ENCODE data around the gene TNPO3.

TNPO3 gene

GRCh38 chr7:129054438-129055293, at the start of gene TNPO3:
TNPO3 (minus strand) TSS chr7:129055111; CDS start chr7:129054770, 341 bp downstream.
- DNase-seq (ENCODE audit: low read depth in 3 of 3) = peak; percentile 83 to 94 (median 90)

DNA sequence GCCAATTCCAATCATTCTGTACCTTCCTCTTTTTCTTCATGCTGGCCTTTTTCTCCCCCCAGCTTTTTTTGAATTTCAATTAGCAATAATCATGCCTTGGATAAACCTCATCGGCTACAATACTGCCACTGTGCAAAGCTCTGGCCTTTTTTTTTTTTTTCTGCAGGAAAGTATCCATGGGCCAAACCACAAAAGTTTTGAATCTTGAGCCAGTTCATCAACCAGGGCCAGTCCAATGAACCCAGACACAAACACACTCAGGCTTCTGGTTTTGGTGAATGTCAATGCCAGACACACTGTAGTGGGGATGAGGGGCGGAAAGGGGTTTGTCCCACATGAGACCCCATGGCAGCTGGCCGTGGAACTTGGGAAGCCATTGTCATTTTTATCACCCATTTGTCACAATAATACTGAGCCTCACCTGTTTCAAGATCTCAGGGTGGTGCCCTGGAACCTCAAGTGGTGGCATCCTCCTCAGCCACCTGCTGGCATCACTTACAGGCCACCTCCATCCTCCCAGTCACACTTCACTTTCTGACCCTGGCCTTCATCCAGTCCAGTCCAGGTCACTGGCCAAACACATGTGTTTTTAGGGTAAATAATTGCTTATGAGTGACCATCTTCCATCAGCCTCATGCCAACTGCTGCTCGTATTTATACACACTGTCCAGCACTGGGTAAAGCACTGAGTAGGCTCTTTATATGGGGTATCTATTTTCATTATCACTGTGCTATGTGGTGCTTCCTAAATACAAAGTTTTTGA, 48.8 kb upstream of the TNPO3 start:
- no peak for DNase-seq (ENCODE audit: low read depth in 3 of 3)

DNA sequence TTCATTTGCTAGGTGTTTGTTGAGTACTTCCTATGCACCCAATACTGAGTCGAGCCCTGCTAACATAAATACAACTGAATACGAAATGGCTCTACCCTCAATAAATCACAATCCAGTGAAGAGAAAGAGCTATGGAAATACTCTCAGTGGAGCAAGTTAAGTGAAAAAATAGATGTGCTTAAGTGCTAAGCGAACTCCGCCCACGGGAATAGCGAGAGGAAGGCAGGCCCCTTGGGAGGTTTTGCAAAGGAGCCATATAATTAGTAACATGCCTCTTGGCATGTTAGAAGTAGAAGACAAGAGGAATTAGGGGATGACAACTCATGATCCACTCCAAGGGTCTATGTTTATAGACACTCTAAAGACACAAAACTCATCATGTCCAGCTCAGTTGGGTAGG, 46.8 kb upstream of the TNPO3 start:
- no peak for DNase-seq (ENCODE audit: low read depth in 3 of 3)

DNA sequence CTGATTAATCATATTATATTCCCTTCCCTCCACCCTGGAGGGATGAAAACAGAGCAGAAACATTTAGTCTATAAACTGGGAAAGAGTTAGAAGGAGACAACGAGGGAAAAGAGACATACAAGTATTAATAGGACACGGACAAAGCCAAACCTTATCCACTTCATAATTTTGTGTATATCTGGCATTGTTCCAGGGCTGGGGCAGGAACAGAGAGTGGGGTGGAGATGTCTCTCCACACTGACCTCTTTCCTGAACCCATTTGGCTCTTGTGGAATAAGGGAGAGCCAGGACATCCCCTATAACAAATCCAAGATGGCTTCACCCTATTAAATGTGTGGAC, 45.9 kb upstream of the TNPO3 start:
- no peak for DNase-seq (ENCODE audit: low read depth in 3 of 3)

DNA sequence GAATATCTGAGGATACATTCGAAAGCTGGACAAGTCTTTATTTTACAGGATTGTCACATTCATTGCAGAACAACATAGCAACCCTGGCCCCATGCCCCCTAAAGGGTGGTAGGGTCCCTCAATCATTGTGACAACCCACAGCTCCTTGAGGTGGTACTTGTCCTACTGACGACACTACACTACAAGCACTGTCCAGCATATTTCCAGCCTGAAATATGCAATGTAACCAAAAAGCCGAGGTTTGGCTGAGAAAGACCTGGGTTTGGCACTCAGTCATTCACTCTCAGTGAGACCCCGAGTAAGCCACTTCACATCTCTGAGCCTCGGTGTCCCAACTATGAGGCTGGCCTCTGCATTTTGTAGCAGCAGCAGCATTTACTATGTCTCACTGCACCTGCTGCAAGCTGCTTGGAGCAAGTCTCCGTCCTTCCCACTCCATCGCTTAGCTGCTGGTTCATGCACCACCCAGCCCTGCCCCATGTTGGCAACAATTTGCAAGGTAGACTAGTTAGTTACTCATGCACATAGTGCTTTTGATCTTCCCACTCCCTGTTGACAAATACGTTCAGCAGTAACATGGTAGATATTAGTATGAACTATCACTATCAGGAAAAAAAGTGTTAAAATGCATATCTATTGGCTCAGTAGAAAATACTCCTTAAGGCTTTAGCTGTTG, 43.6 kb upstream of the TNPO3 start:
- DNase-seq (ENCODE audit: low read depth in 3 of 3) = no peak

- DNase-seq (ENCODE audit: low read depth in 3 of 3) = no peak
Observed at GRCh38 chr7:129095258-129095657, 40.3 kb upstream of the TNPO3 start.

DNA sequence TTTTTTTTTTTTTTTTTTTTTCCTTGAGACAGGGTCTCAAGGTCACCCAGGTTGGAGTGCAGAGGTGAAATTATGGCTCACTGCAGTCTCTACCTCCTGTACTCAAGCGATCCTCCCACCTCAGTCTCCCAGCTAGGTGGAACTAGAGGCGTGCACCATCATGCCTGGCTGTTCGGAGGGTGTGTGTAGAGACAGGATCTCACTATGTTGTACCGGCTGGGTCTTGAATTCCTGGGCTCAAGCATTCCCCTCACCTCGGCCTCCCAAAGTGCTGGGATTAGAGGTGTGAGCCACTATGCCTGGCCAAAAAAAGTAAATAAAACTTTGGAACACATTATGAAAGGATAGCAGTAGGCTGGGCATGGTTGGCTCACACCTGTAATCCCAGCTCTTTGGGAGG, 39.6 kb upstream of the TNPO3 start:
- no peak for DNase-seq (ENCODE audit: low read depth in 3 of 3)

GRCh38 chr7:129093867-129094456, 39.1 kb upstream of the TNPO3 start:
- no peak for DNase-seq (ENCODE audit: low read depth in 3 of 3)

DNA sequence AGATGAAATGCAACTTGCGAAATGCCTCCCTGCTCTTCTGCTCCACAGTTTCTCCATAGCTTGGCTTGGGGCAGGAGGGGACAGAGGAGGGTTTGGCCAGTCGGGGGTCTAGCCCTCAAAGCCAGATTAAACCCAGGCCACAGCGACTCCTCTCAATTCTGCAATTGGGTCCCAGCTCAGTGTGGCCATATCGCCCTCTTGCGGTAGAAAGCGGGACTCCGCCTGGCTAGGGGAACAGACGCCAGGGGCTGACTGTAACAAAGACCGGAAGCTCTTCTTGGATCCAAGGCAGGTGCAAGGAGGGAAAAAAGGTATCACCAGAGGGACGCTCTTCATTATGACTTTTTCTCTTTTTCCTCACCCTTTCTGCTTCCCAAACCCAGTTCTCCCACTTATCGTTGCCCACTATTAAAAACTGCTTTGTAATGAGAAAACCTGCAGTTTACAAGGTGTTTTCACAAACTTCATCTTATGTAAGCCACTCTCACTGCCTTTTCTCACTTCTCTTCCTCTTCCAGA, 36.6 kb upstream of the TNPO3 start:
- peak; percentile 77 to 87 (median 82) for DNase-seq (ENCODE audit: low read depth in 3 of 3)

- no peak for DNase-seq (ENCODE audit: low read depth in 3 of 3)
Observed at GRCh38 chr7:129090300-129090907, 35.5 kb upstream of the TNPO3 start.

DNA sequence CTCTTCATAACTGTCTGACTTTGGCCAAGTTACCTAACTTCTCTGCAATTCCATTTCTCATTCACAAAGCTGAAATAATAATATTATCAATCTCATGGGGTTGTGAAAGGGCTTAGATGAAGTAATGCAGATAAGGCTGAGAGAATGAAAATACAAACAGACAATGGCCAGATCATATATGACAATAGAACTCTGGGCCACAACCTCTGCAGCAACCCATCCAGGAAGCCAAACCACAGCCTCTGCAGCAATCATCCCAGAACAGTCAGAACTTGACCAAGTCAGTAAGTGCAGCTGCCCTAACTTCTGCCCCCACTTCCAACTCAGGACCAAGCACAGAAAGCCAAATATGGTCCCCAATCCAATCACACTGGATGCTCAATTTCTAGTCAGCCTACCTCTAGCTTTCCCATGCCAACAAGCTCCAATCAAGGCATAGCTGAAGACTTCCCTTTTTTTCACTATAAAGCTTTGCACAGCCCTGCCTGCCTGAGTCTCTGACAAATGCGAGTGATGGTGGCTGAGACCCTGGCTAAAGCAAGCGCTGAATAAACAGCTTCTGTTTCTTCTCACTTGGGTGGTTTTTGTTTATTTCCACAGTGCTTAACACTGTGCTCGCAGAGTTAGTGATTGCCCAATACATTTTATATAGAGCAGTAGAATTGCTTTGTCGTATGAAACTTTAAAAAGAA, 34.8 kb upstream of the TNPO3 start:
- no peak for DNase-seq (ENCODE audit: low read depth in 3 of 3)

DNA sequence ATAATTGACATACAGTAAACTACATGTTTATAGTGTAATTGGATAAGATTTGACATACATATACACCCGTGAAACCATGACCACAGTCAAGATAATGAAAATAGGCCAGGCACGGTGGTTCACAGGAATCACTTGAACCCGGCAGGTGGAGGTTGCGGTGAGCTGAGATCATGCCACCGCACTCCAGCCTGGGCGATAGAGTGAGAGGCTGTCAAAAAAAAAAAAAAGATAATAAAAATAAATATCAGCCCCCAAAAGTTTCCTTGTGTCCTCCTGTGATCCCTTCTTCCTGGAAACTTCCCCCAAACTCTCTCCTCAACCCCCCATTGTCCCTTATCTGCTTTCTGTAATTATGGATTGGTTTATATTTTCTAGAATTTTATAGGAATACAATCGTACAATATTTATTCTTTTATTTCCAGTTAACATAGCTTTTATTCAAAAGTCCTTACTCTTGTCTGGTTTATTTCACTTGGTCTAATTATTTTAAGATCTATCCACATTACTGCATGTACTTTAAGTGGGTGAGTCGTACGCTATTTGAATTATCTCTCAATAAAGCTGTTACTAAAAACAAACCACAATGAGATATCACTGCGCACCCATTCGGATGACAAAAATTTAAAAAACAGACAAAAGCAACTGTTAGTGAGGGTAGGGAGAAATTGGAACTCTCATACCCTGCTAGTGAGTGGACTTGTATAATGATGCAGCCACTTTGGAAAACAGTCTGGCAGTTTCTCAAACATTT, 30.1 kb upstream of the TNPO3 start:
- DNase-seq (ENCODE audit: low read depth in 3 of 3) = no peak

GRCh38 chr7:129083525-129083924, 28.6 kb upstream of the TNPO3 start:
- no peak for DNase-seq (ENCODE audit: low read depth in 3 of 3)

DNA sequence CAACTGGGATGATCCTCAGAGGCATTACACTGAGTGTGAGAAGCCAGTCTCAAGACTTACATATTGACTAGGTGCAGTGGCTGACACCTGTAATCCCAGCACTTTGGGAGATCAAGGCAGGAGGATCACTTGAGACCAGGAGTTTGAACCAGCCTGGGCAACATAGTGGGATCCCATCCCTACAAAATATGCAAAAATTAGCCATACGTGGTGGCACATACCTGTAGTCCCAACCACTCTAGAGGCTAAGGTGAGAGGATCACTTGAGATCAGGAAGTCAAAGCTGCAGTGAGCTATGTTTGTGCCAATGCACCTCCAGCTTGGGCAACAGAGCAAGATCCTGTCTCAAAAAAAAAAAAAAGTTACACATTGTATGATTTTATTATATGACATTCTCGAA, 23.5 kb upstream of the TNPO3 start:
- no peak for DNase-seq (ENCODE audit: low read depth in 3 of 3)

GRCh38 chr7:129076886-129077285, 22.0 kb upstream of the TNPO3 start:
- no peak for DNase-seq (ENCODE audit: low read depth in 3 of 3)

- no peak for DNase-seq (ENCODE audit: low read depth in 3 of 3)
Observed at GRCh38 chr7:129074994-129075393, 20.1 kb upstream of the TNPO3 start.

DNA sequence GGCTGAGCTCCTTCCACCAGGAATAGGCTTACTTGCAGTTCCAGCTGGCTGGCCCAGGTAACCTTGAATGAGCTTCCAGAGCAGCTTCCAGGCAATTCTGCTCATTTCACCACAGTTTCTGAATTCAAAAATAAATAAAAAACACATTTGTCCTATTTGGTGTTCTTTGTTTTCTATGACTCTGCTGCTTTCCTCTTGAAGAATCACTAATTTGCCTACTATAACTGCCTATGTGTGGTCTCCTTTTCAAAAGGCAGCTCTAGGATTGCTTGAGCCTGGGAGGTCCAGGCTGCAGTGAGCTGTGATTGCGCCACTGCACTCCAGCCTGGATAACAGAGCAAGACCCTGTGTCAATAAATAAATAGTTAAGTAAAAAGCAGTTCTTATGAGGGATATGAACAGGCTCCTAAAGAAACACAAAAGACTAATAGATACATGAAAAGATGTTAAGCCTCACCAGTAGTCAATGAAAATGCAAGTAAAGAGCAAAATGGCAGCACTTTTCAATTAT, 19.5 kb upstream of the TNPO3 start:
- DNase-seq (ENCODE audit: low read depth in 3 of 3) = no peak

DNA sequence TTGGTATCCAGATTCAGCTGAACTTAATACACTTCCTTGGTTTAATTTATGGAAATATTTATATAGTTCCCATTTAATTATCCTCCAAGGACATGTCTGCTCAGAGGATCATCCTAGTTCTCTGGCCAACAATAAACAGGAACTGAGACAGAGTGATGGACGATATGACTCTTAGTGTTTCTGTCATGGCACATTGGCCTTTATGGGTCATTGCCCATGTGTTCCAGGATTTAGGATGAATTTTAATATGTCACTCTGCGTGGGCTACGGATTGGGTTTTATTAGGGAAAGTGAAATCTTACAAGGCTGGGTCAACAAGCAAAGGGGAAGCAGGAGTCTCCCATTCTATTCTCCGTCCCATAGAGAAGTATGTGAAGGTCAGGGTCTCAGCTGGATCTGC, 18.8 kb upstream of the TNPO3 start:
- DNase-seq (ENCODE audit: low read depth in 3 of 3) = no peak

DNA sequence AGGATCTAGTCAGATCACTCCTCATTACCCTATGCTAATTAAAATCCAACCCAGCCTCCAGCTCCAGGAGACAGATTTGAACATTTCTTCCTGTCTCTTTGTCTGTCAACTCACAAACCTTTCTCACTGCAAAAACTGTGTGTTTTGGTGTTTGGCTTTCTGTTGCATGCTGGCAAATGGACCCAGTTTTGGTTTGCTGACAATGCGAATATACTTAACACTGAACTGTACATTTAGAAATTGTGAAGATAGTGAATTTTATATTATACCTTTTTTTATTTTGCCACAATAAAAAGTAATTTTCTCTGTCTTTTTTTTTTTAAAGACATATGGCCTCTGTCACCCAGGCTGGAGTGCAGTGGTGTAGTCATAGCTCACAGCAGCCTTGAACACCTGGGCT, 18.3 kb upstream of the TNPO3 start:
- no peak for DNase-seq (ENCODE audit: low read depth in 3 of 3)

DNA sequence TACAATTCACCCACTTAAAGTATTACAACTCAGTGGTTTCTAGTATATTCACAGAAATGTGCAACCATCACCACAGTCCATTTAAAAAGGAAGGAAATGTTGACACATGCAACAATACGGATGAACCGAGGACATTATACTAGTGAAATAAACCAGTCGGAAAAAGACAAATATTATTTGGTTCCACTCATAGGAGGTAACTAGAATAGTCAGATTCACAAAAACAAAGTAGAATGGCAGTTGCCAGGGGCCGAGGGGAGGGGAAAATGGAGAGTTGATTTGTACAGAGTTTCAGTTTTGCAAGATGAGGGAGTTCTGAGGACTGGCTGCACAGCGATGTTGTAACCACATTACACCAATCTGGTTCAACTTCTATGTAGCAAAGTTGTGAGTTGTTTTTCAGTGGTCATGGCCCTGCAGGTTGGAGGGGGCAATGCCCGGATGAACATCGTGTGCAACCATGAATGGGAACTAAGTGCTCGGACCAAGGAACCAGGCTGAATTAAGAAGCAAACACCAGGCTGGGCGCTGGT, 17.6 kb upstream of the TNPO3 start:
- no peak for DNase-seq (ENCODE audit: low read depth in 3 of 3)
